H9 (cell line): ENCODE measurements around the gene SCUBE3. TPM values are rescaled to one million over a fixed set of nuclear protein-coding genes. Genes with fewer than 3 reads are reported as not detected.

ENCODE experiments used
- DNase-seq: peaks from one replicate; pipeline ENCODE4 v3.0.0-alpha.2; 2017
- H2AFZ ChIP-seq: one replicate; pipeline ENCODE4 v1.6.1; 2013; ENCODE audit warnings: mild to moderate bottlenecking, low read length, control low read depth, moderate library complexity
- H2AK5ac ChIP-seq: 2 replicates; pipeline ENCODE4 v1.6.1; 2013; ENCODE audit warnings: low read length, control low read depth, mixed read lengths; ENCODE audit not compliant: insufficient read length
- H2BK120ac ChIP-seq: one replicate; pipeline ENCODE4 v1.6.1; 2013; ENCODE audit warnings: low read depth, mild to moderate bottlenecking, low read length, control low read depth, inconsistent platforms; ENCODE audit not compliant: poor library complexity, severe bottlenecking
- H2BK12ac ChIP-seq: 2 replicates; pipeline ENCODE4 v1.6.1; 2013; ENCODE audit warnings: low read length, control low read depth, mixed read lengths, low read depth; ENCODE audit not compliant: insufficient read length
- H2BK15ac ChIP-seq: 2 replicates; pipeline ENCODE4 v1.6.1; 2013; ENCODE audit warnings: low read depth, low read length, control low read depth
- H2BK20ac ChIP-seq: one replicate; pipeline ENCODE4 v1.6.1; 2013; ENCODE audit warnings: low read depth, mild to moderate bottlenecking, low read length, control low read depth, inconsistent platforms; ENCODE audit not compliant: poor library complexity, severe bottlenecking
- H2BK5ac ChIP-seq: 2 replicates; pipeline ENCODE4 v1.6.1; 2013; ENCODE audit warnings: low read length, control low read depth, mixed read lengths; ENCODE audit not compliant: insufficient read length
- H3K14ac ChIP-seq: 2 replicates; pipeline ENCODE4 v1.6.1; 2013; ENCODE audit warnings: low read length, control low read depth; ENCODE audit not compliant: insufficient read depth
- H3K18ac ChIP-seq: 2 replicates; pipeline ENCODE4 v1.6.1; 2013; ENCODE audit warnings: low read depth, mild to moderate bottlenecking, mixed read lengths, low read length, control low read depth; ENCODE audit not compliant: insufficient read length
- H3K23ac ChIP-seq: 2 replicates; pipeline ENCODE4 v1.6.1; 2013; ENCODE audit warnings: low read length, control low read depth, mixed read lengths, low read depth; ENCODE audit not compliant: insufficient read length
- H3K23me2 ChIP-seq: 2 replicates; pipeline ENCODE4 v1.6.1; 2013; ENCODE audit warnings: low read depth, mild to moderate bottlenecking, mixed read lengths, low read length, control low read depth; ENCODE audit not compliant: insufficient read length, poor library complexity, severe bottlenecking
- H3K27ac ChIP-seq: 2 replicates; pipeline ENCODE4 v1.5.1; 2013; ENCODE audit warnings: low read length, control low read depth, mixed read lengths, low read depth; ENCODE audit not compliant: insufficient read length
- H3K27me3 ChIP-seq: 2 replicates; pipeline ENCODE4 v1.6.1; 2013; ENCODE audit warnings: low read length, control low read depth, inconsistent platforms; ENCODE audit not compliant: insufficient read depth
- H3K4ac ChIP-seq: 2 replicates; pipeline ENCODE4 v1.6.1; 2013; ENCODE audit warnings: low read depth, mild to moderate bottlenecking, control low read depth, inconsistent platforms, low read length, moderate library complexity
- H3K4me1 ChIP-seq: 2 replicates; pipeline ENCODE4 v1.6.1; 2013; ENCODE audit warnings: low read length, control low read depth, inconsistent platforms; ENCODE audit not compliant: insufficient read depth
- H3K4me2 ChIP-seq: 2 replicates; pipeline ENCODE4 v1.6.1; 2013; ENCODE audit warnings: low read length, control low read depth, mixed read lengths; ENCODE audit not compliant: insufficient read length, insufficient read depth
- H3K56ac ChIP-seq: 2 replicates; pipeline ENCODE4 v1.6.1; 2013; ENCODE audit warnings: low read depth, mild to moderate bottlenecking, mixed read lengths, low read length, control low read depth; ENCODE audit not compliant: insufficient read length
- H3K79me1 ChIP-seq: 2 replicates; pipeline ENCODE4 v1.6.1; 2013; ENCODE audit warnings: low read depth, mild to moderate bottlenecking, moderate library complexity, low read length, control low read depth, inconsistent platforms; ENCODE audit not compliant: insufficient read depth, poor library complexity, severe bottlenecking
- H3K79me2 ChIP-seq: 2 replicates; pipeline ENCODE4 v1.6.1; 2013; ENCODE audit warnings: low read length, control low read depth, inconsistent platforms; ENCODE audit not compliant: insufficient read depth
- H3K9ac ChIP-seq: 2 replicates; pipeline ENCODE4 v1.6.1; 2013; ENCODE audit warnings: low read length, control low read depth, mixed read lengths; ENCODE audit not compliant: insufficient read length; ENCODE audit errors: extremely low read depth
- H3K9me3 ChIP-seq: one replicate; pipeline ENCODE4 v1.6.1; 2013; ENCODE audit warnings: low read depth, low read length, inconsistent platforms; ENCODE audit not compliant: control insufficient read depth
- H3T11ph ChIP-seq: one replicate; pipeline ENCODE4 v1.6.1; 2013; ENCODE audit warnings: mild to moderate bottlenecking, low read length, control low read depth, inconsistent platforms
- H4K20me1 ChIP-seq: one replicate; pipeline ENCODE4 v1.6.1; 2013; ENCODE audit not compliant: control insufficient read depth, insufficient read length, insufficient read depth
- H4K5ac ChIP-seq: 2 replicates; pipeline ENCODE4 v1.6.1; 2013; ENCODE audit warnings: low read depth, mild to moderate bottlenecking, mixed read lengths, low read length, control low read depth; ENCODE audit not compliant: insufficient read length
- H4K8ac ChIP-seq: replicated peaks from 2 replicates; pipeline ENCODE4 v1.6.1; 2013; ENCODE audit warnings: low read length, control low read depth, mixed read lengths, low read depth; ENCODE audit not compliant: insufficient read length
- H4K91ac ChIP-seq: 2 replicates; pipeline ENCODE4 v1.6.1; 2013; ENCODE audit warnings: low read depth, mild to moderate bottlenecking, moderate library complexity, mixed read lengths, low read length, control low read depth; ENCODE audit not compliant: insufficient read length
- H3K27ac Mint-ChIP-seq, 3 experiments: 2 replicates in 2 of 3; 3 replicates in 1 of 3; pipeline ENCODE4 v1.8.0; 2020 to 2021; ENCODE audit warnings: mixed read lengths in 3 of 3, mild to moderate bottlenecking in 1 of 3, moderate library complexity in 1 of 3
- H3K27me3 Mint-ChIP-seq: 2 replicates; pipeline ENCODE4 v1.8.0; 2021; ENCODE audit warnings: low read depth, mild to moderate bottlenecking, moderate library complexity, mixed read lengths
- H3K36me3 Mint-ChIP-seq, 3 experiments: 2 replicates in 2 of 3; 3 replicates in 1 of 3; pipeline ENCODE4 v1.8.0; 2020 to 2021; ENCODE audit warnings: low read depth in 3 of 3, mixed read lengths in 3 of 3; ENCODE audit not compliant: insufficient read depth in 1 of 3
- H3K4me1 Mint-ChIP-seq, 2 experiments: 2 replicates each; pipeline ENCODE4 v1.8.0; 2020; ENCODE audit warnings: mixed read lengths in 2 of 2
- H3K4me3 Mint-ChIP-seq, 2 experiments: 2 replicates in 1 of 2; 3 replicates in 1 of 2; pipeline ENCODE4 v1.8.0; 2020 to 2021; ENCODE audit warnings: mild to moderate bottlenecking in 2 of 2, mixed read lengths in 2 of 2, moderate library complexity in 1 of 2
- H3K9me3 Mint-ChIP-seq, 2 experiments: 2 replicates in 1 of 2; 3 replicates in 1 of 2; pipeline ENCODE4 v1.8.0; 2020; ENCODE audit warnings: mild to moderate bottlenecking in 2 of 2, mixed read lengths in 2 of 2, moderate library complexity in 1 of 2
- WGBS: extraction: QIAGEN DNeasy Blood & Tissue Kit; methylation state at CpG from one replicate; pipeline ENCODE4 v1.1.7; 2013; ENCODE audit warnings: missing lambda C conversion rate, low lambda C conversion rate, mixed read lengths; ENCODE audit not compliant: insufficient read length; ENCODE audit errors: extremely low coverage; 5-methylcytosine and 5-hydroxymethylcytosine counted together
- total RNA-seq: library from RNA; stranded (reverse); gene quantifications from 2 replicates; pipeline ENCODE4 v1.2.1, GENCODE V29; 2021
- TF ChIP-seq, protein P1 (sequence below): fragments of 200-600 bp; sonication (generic); conservative IDR thresholded peaks from 3 replicates; pipeline ENCODE4 v1.8.0; 2021; ENCODE audit warnings: antibody characterized with exemption, mild to moderate bottlenecking

The SCUBE3 gene
- total RNA-seq, 1 experiment from 2014 or later: 2.7 TPM

DNA sequence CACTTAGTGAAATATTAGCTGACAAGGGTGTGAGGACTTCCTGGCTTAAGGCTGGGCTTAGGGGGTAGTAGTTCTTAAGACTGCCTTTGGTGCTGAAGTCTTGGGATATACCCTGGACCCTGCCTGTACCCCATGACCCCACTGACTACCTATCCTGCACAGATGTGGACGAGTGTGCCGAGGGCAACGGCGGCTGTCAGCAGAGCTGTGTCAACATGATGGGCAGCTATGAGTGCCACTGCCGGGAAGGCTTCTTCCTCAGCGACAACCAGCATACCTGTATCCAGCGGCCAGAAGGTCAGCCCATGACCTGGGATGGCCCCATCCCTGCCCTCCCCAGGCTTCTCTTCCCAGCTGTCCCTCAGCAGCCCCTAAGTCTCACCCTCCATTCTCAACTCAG, 17.8 kb downstream of the SCUBE3 start:
- Histone ChIP-seq H3K9me3 (no peaks in the 10 kb centered on the region), H2BK15ac (no peak overlapping the region), H4K8ac (no peak overlapping the region), H2AK5ac (no peak overlapping the region), H4K5ac (no peak overlapping the region), H3K18ac (no peak overlapping the region), H3K27me3 (no peaks in the 10 kb centered on the region; the same call in 1 of the 2 replicates), H3K56ac (no peak overlapping the region), H2BK20ac (no peak overlapping the region), H3K14ac (no peak overlapping the region), H3K9ac (no peak overlapping the region), H2BK5ac (no peak overlapping the region), H4K91ac (no peak overlapping the region), H3T11ph (no peak overlapping the region), H3K4ac (no peak overlapping the region), H3K4me2 (no peak overlapping the region), H3K23ac (no peak overlapping the region), H3K27ac (no peak overlapping the region), H2BK12ac (no peak overlapping the region), H3K4me1 (no peaks in the 10 kb centered on the region), H2AFZ (no peak overlapping the region), H4K20me1 (peaks cover 3% of the 10 kb centered on the region), H3K79me2 (no peaks in the 10 kb centered on the region), H2BK120ac (no peak overlapping the region), H3K79me1 (no peaks in the 10 kb centered on the region), H3K23me2 (no peaks in the 10 kb centered on the region)
- Mint-ChIP-seq H3K27ac (no peak overlapping the region), H3K4me1 (peaks cover 9% of the 10 kb centered on the region in 2 experiments), H3K27me3 (peaks cover 69% of the 10 kb centered on the region), H3K9me3 (peaks cover 7 to 9% of the 10 kb centered on the region in 2 experiments; a peak in 4 of 5 replicates), H3K36me3 (peaks cover 15 to 23% (median 18%) of the 10 kb centered on the region in 3 experiments), H3K4me3 (no peak overlapping the region)
- no CpG with 5 or more reads among the region's 7 CpGs for WGBS
- DNase-seq: no peak
- TF ChIP-seq, protein P1, sequence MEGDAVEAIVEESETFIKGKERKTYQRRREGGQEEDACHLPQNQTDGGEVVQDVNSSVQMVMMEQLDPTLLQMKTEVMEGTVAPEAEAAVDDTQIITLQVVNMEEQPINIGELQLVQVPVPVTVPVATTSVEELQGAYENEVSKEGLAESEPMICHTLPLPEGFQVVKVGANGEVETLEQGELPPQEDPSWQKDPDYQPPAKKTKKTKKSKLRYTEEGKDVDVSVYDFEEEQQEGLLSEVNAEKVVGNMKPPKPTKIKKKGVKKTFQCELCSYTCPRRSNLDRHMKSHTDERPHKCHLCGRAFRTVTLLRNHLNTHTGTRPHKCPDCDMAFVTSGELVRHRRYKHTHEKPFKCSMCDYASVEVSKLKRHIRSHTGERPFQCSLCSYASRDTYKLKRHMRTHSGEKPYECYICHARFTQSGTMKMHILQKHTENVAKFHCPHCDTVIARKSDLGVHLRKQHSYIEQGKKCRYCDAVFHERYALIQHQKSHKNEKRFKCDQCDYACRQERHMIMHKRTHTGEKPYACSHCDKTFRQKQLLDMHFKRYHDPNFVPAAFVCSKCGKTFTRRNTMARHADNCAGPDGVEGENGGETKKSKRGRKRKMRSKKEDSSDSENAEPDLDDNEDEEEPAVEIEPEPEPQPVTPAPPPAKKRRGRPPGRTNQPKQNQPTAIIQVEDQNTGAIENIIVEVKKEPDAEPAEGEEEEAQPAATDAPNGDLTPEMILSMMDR: no peak
